HepG2 (cell line): Measurements from ENCODE around the gene GATC. TPM values are rescaled to one million over a fixed set of nuclear protein-coding genes. Genes with fewer than 3 reads are reported as not detected.

Source experiments
- ELF4 ChIP-seq: sonication (generic); formaldehyde crosslinking; IDR thresholded peaks from 2 replicates; pipeline ENCODE4 v1.5.0; 2020; ENCODE audit warnings: missing genetic modification reagents, mild to moderate bottlenecking, moderate library complexity, borderline replicate concordance
- GLMP ChIP-seq: sonication (generic); formaldehyde crosslinking; IDR thresholded peaks from 2 replicates; pipeline ENCODE4 v1.9.0; 2021; ENCODE audit warnings: missing genetic modification reagents, mild to moderate bottlenecking, borderline replicate concordance
- IRF1 ChIP-seq: sonication (generic); formaldehyde crosslinking; IDR thresholded peaks from 2 replicates; pipeline ENCODE4 v1.4.0; 2020; ENCODE audit warnings: low read depth, mild to moderate bottlenecking, missing genetic modification reagents
- KLF16 ChIP-seq, 2 experiments: sonication (generic) in 1 of 2; formaldehyde crosslinking in 1 of 2; IDR thresholded peaks; 2 replicates each; pipeline versions ENCODE4 v1.6.1 to v1.8.0; 2016 to 2023; ENCODE audit warnings: missing genetic modification reagents in 2 of 2, missing compliant biosample characterization in 1 of 2
- MTA3 ChIP-seq: sonication (generic); formaldehyde crosslinking; IDR thresholded peaks from 2 replicates; pipeline ENCODE4 v1.4.0; 2020; ENCODE audit warnings: missing genetic modification reagents
- MXI1 ChIP-seq: IDR thresholded peaks from 3 replicates; pipeline ENCODE4 v1.6.1; 2012; ENCODE audit warnings: low read depth, low read length, inconsistent platforms, borderline replicate concordance
- NR0B2 ChIP-seq: sonication (generic); formaldehyde crosslinking; IDR thresholded peaks from 2 replicates; pipeline ENCODE4 v1.4.0; 2020; ENCODE audit warnings: mild to moderate bottlenecking, missing genetic modification reagents
- NR2F1 ChIP-seq, 2 experiments: fragments of 450-650 bp in 1 of 2; formaldehyde crosslinking in 1 of 2; IDR thresholded peaks; 2 replicates each; pipeline versions ENCODE4 v1.5.0 to v1.6.1; 2016 to 2020; ENCODE audit warnings: mild to moderate bottlenecking in 1 of 2, missing compliant biosample characterization in 1 of 2, missing genetic modification reagents in 1 of 2, moderate library complexity in 1 of 2
- ONECUT2 ChIP-seq: sonication (generic); formaldehyde crosslinking; IDR thresholded peaks from 2 replicates; pipeline ENCODE4 v1.4.0; 2020; ENCODE audit warnings: missing genetic modification reagents
- PHF8 ChIP-seq: sonication (generic); formaldehyde crosslinking; IDR thresholded peaks from 2 replicates; pipeline ENCODE4 v1.5.0; 2020; ENCODE audit warnings: missing genetic modification reagents
- RAD51 ChIP-seq: fragments of 450-650 bp; IDR thresholded peaks from 2 replicates; pipeline ENCODE4 v1.6.1; 2016; ENCODE audit warnings: borderline replicate concordance
- SAP130 ChIP-seq: IDR thresholded peaks from 2 replicates; pipeline ENCODE4 v1.6.1; 2016; ENCODE audit warnings: low read depth
- SMARCC2 ChIP-seq: fragments of 450-650 bp; IDR thresholded peaks from 2 replicates; pipeline ENCODE4 v1.6.1; 2017; ENCODE audit warnings: antibody characterized with exemption, mild to moderate bottlenecking
- THAP7 ChIP-seq: sonication (generic); formaldehyde crosslinking; IDR thresholded peaks from 2 replicates; pipeline ENCODE4 v1.8.1; 2023; ENCODE audit warnings: mild to moderate bottlenecking, missing genetic modification reagents
- THAP8 ChIP-seq: sonication (generic); formaldehyde crosslinking; IDR thresholded peaks from 2 replicates; pipeline ENCODE4 v1.5.1; 2020; ENCODE audit warnings: missing genetic modification reagents, mild to moderate bottlenecking, borderline replicate concordance
- YY1 ChIP-seq: IDR thresholded peaks from 2 replicates; pipeline ENCODE4 v1.6.1; 2011; ENCODE audit warnings: low read length, low read depth, moderate library complexity, mild to moderate bottlenecking; ENCODE audit not compliant: insufficient read depth, insufficient replicate concordance
- ZFP90 ChIP-seq: sonication (generic); formaldehyde crosslinking; IDR thresholded peaks from 2 replicates; pipeline ENCODE4 v1.8.0; 2022; ENCODE audit warnings: missing genetic modification reagents, mild to moderate bottlenecking, inconsistent platforms, borderline replicate concordance
- ZNF17 ChIP-seq: sonication (generic); formaldehyde crosslinking; IDR thresholded peaks from 2 replicates; pipeline ENCODE4 v1.5.0; 2020; ENCODE audit warnings: mild to moderate bottlenecking, missing genetic modification reagents
- ZNF331 ChIP-seq: sonication (generic); formaldehyde crosslinking; IDR thresholded peaks from 2 replicates; pipeline ENCODE4 v1.4.0; 2020; ENCODE audit warnings: missing genetic modification reagents
- ZNF335 ChIP-seq: sonication (generic); formaldehyde crosslinking; IDR thresholded peaks from 2 replicates; pipeline ENCODE4 v1.4.0; 2020; ENCODE audit warnings: missing genetic modification reagents
- ZNF33A ChIP-seq: sonication (generic); formaldehyde crosslinking; IDR thresholded peaks from 2 replicates; pipeline ENCODE4 v1.5.1; 2020; ENCODE audit warnings: missing genetic modification reagents, mild to moderate bottlenecking, moderate library complexity, borderline replicate concordance
- ZNF460 ChIP-seq: sonication (generic); formaldehyde crosslinking; IDR thresholded peaks from 2 replicates; pipeline ENCODE4 v1.5.1; 2020; ENCODE audit warnings: missing genetic modification reagents, mild to moderate bottlenecking, borderline replicate concordance
- ZNF484 ChIP-seq: sonication (generic); formaldehyde crosslinking; IDR thresholded peaks from 2 replicates; pipeline ENCODE4 v1.5.1; 2020; ENCODE audit warnings: mild to moderate bottlenecking, low read depth, missing genetic modification reagents, borderline replicate concordance
- ZNF724P ChIP-seq: sonication (generic); formaldehyde crosslinking; IDR thresholded peaks from 2 replicates; pipeline ENCODE4 v1.8.0; 2022; ENCODE audit warnings: missing genetic modification reagents, borderline replicate concordance
- ZSCAN12 ChIP-seq: sonication (generic); formaldehyde crosslinking; IDR thresholded peaks from 2 replicates; pipeline ENCODE4 v1.9.0; 2021; ENCODE audit warnings: mild to moderate bottlenecking, missing genetic modification reagents
- polyA plus RNA-seq, 8 experiments: library from polyadenylated mRNA; depleted of rRNA in 3 of 8; stranded (reverse) in 7 of 8; unstranded in 1 of 8; fragments of >200 nt; fragmentation: Illumina TruSeq in 4 of 8; extraction: Trizol in 4 of 8; gene quantifications; 2 replicates each; pipeline versions ENCODE4 v1.2.1 to v1.2.3, GENCODE V29; 2011 to 2016; ENCODE audit warnings: low read depth in 4 of 8, missing spikeins in 1 of 8, mixed read lengths in 1 of 8; ENCODE audit not compliant: insufficient read depth in 1 of 8
- total RNA-seq, 5 experiments: library from RNA; depleted of rRNA; stranded (reverse); fragments of >200 nt; fragmentation: Illumina TruSeq; extraction: Trizol; gene quantifications; 2 replicates each; pipeline ENCODE4 v1.2.3, GENCODE V29; 2016; ENCODE audit warnings: low read depth in 1 of 5

The GATC gene
- total and polyA plus RNA-seq, 2 of the 13 experiments (the other 11 are each of a cell fraction or from before 2014, with no cell fraction given) = 17.7 to 29.7 TPM

GRCh38 chr12:120437735-120438494 lies 8.3 kb upstream of the GATC start, which contains the start of gene COX6A1 (continued):
- no peak for TF ChIP-seq SMARCC2
- TF ChIP-seq THAP8 (CRISPR knock-in tag) = no peak
- peak in 1 of 2 experiments; percentile 86; a peak in 2 of 4 replicates for TF ChIP-seq KLF16 (CRISPR knock-in tag; IDR thresholded peaks at IDR 0.05)
- no peak for TF ChIP-seq ONECUT2 (CRISPR knock-in tag)
- TF ChIP-seq RAD51 = no peak
- TF ChIP-seq MXI1 = peak; percentile 70; the same call in 1 of the 3 replicates
- TF ChIP-seq THAP7 (CRISPR knock-in tag) = no peak
- TF ChIP-seq NR0B2 (CRISPR knock-in tag) = 0 out of 2 replicates have a peak, but pooled peaks have one; percentile 39
- no peak for TF ChIP-seq ELF4
- TF ChIP-seq ZNF724P = no peak
- TF ChIP-seq YY1 = peak; percentile 96
- TF ChIP-seq ZNF17 (CRISPR knock-in tag) = no peak
- no peak; the same call in 1 of the 2 replicates for TF ChIP-seq ZNF331
- peak; percentile 78; the same call in 1 of the 2 replicates for TF ChIP-seq ZNF335 (CRISPR knock-in tag)
- TF ChIP-seq MTA3 (CRISPR knock-in tag) = no peak
- no peak for TF ChIP-seq NR2F1 (CRISPR knock-in tag; IDR thresholded peaks at IDR 0.05)
- TF ChIP-seq ZFP90 (CRISPR knock-in tag) = 0 out of 2 replicates have a peak, but pooled peaks have one; percentile 60
- TF ChIP-seq ZNF33A = no peak
- no peak for TF ChIP-seq IRF1 (CRISPR knock-in tag)
- no peak for TF ChIP-seq ZNF484 (CRISPR knock-in tag)
- no peak for TF ChIP-seq ZSCAN12 (CRISPR knock-in tag)
- peak; percentile 95 for TF ChIP-seq SAP130 (CRISPR knock-in tag)
- TF ChIP-seq GLMP = no peak
- peak; percentile 96 for TF ChIP-seq PHF8 (CRISPR knock-in tag)
- TF ChIP-seq ZNF460 (CRISPR knock-in tag) = no peak
